ENCODE results near the gene ARID1B. TPM values are rescaled to one million over a fixed set of nuclear protein-coding genes. Genes with fewer than 3 reads are reported as not detected.

Gene ARID1B
- total RNA-seq, 4 donors from 2014 or later: 87.1 to 194 (median 115) TPM

DNA sequence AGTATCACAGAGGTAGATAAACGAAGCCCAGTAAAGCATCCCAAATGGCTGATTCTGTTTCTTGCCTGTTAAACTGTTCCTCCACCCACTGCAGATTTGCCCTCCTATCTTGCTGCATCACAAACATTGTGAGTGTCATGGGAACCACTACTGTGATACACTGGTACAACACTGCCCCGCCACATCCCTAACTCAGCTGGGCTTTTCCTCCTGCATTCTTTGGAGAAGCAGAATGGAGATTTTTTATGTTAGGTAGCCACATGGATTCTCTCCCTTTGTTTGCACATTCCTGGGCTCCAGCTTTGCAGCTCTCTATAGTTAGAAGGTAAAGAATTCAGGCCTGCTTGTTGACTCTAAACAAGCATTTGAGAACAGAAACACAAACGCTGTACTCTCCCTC is 312.1 kb downstream of the ARID1B start:
- no peak for DNase-seq
- TF ChIP-seq, protein P1, sequence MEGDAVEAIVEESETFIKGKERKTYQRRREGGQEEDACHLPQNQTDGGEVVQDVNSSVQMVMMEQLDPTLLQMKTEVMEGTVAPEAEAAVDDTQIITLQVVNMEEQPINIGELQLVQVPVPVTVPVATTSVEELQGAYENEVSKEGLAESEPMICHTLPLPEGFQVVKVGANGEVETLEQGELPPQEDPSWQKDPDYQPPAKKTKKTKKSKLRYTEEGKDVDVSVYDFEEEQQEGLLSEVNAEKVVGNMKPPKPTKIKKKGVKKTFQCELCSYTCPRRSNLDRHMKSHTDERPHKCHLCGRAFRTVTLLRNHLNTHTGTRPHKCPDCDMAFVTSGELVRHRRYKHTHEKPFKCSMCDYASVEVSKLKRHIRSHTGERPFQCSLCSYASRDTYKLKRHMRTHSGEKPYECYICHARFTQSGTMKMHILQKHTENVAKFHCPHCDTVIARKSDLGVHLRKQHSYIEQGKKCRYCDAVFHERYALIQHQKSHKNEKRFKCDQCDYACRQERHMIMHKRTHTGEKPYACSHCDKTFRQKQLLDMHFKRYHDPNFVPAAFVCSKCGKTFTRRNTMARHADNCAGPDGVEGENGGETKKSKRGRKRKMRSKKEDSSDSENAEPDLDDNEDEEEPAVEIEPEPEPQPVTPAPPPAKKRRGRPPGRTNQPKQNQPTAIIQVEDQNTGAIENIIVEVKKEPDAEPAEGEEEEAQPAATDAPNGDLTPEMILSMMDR (IDR thresholded peaks at IDR 0.05): no peak
- TF ChIP-seq POLR2A (IDR thresholded peaks at IDR 0.05): no peak
- TF ChIP-seq POLR2AphosphoS5 (IDR thresholded peaks at IDR 0.05): no peak
- no peak for TF ChIP-seq EP300 (IDR thresholded peaks at IDR 0.05; ENCODE audit: low read depth)
- in situ Hi-C loops (cut with MboI; ENCODE audit: low pct_ligation_motif_present in 1 of 4, low pct_unique_long_range_greater_than_20kb in 1 of 4, low sequenced_read_pairs in 3 of 4) (no loop called here), intact Hi-C loops (cut with DNase I; ENCODE audit: low total_unique reads) (no loop called here)
- peaks cover 0 to 4% (median 0%) of the 10 kb centered on the region in 4 donors for H3K4me1 ChIP-seq
- H3K36me3 ChIP-seq: peaks cover 0 to 7% (median 0%) of the 10 kb centered on the region in 4 donors
- H3K9me3 ChIP-seq: no peaks in the 10 kb centered on the region
- no peaks in the 10 kb centered on the region for H3K27me3 ChIP-seq
- no peak overlapping the region for H3K4me3 ChIP-seq
- H3K27ac ChIP-seq: no peak overlapping the region
- WGBS, 2 donors (ENCODE audit: low coverage in 1 of 2): 64 to 83% methylated on average over 3 of the region's 3 CpGs

- no peaks in the 10 kb centered on the region for H3K9me3 ChIP-seq
- H3K27ac ChIP-seq: no peak overlapping the region
- H3K27me3 ChIP-seq: no peaks in the 10 kb centered on the region
- TF ChIP-seq EP300 (IDR thresholded peaks at IDR 0.05; ENCODE audit: low read depth): no peak
- TF ChIP-seq, protein P1 (IDR thresholded peaks at IDR 0.05): no peak
- TF ChIP-seq POLR2AphosphoS5 (IDR thresholded peaks at IDR 0.05): no peak
- no peak for TF ChIP-seq POLR2A (IDR thresholded peaks at IDR 0.05)
- DNase-seq: no peak
- peaks cover 0 to 4% (median 0%) of the 10 kb centered on the region in 4 donors for H3K4me1 ChIP-seq
- H3K36me3 ChIP-seq: peaks cover 0 to 7% (median 0%) of the 10 kb centered on the region in 4 donors
- H3K4me3 ChIP-seq: no peak overlapping the region
- in situ Hi-C loops (cut with MboI; ENCODE audit: low pct_ligation_motif_present in 1 of 4, low pct_unique_long_range_greater_than_20kb in 1 of 4, low sequenced_read_pairs in 3 of 4): no loop called here
- intact Hi-C loops (cut with DNase I; ENCODE audit: low total_unique reads): no loop called here
- WGBS, 2 donors (ENCODE audit: low coverage in 1 of 2): 73 to 82% methylated on average over 7 to 9 of the region's 9 CpGs
Observed at GRCh38 chr6:157089851-157090250, 312.7 kb downstream of the ARID1B start.

DNA sequence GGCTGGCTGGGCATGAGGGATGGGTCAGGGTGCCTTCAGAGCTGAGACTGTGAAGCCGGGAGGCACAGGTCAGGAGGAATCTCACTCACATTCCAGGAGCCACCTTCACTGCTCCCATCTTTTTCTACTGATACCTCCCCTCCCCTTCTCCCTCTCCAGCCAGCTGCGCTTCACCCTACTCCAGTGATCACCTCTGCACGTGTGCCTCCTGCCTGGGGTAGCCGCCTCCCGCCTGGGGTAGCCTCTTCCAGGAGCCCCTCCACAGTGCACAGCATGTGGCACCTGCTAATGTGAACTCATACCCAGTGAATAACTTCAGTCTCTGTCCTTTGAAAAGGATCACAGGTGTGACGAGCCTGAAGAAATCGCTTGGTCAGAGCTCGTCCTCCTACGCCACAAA is 313.6 kb downstream of the ARID1B start:
- WGBS, 2 donors (ENCODE audit: low coverage in 1 of 2): 94 to 100% methylated on average over 2 to 9 of the region's 9 CpGs
- intact Hi-C loops (cut with DNase I; ENCODE audit: low total_unique reads): no loop called here
- H3K4me3 ChIP-seq: no peak overlapping the region

GRCh38 chr6:157091243-157091642 is 314.1 kb downstream of the ARID1B start:
- Histone ChIP-seq H3K4me3 (no peak overlapping the region), H3K4me1 (peaks cover 0 to 4% (median 0%) of the 10 kb centered on the region in 4 donors), H3K27ac (no peak overlapping the region), H3K36me3 (no peaks in the 10 kb centered on the region), H3K9me3 (no peaks in the 10 kb centered on the region), H3K27me3 (no peaks in the 10 kb centered on the region)
- WGBS, 2 donors (ENCODE audit: low coverage in 1 of 2): 87 to 92% methylated on average over 2 of the region's 2 CpGs
- in situ Hi-C loops (cut with MboI; ENCODE audit: low pct_ligation_motif_present in 1 of 4, low pct_unique_long_range_greater_than_20kb in 1 of 4, low sequenced_read_pairs in 3 of 4): no loop called here
- intact Hi-C loops (cut with DNase I; ENCODE audit: low total_unique reads): no loop called here
- no peak for DNase-seq
- TF ChIP-seq EP300 (IDR thresholded peaks at IDR 0.05; ENCODE audit: low read depth): no peak
- TF ChIP-seq POLR2AphosphoS5 (IDR thresholded peaks at IDR 0.05): no peak
- TF ChIP-seq, protein P1 (IDR thresholded peaks at IDR 0.05): no peak
- no peak for TF ChIP-seq POLR2A (IDR thresholded peaks at IDR 0.05)

More for the DNA sequence above, 313.6 kb downstream of the ARID1B start:
- no peaks in the 10 kb centered on the region for H3K9me3 ChIP-seq
- no peaks in the 10 kb centered on the region for H3K36me3 ChIP-seq
- no peak overlapping the region for H3K27ac ChIP-seq
- no peaks in the 10 kb centered on the region for H3K27me3 ChIP-seq
- no peak for TF ChIP-seq EP300 (IDR thresholded peaks at IDR 0.05; ENCODE audit: low read depth)
- no peak for TF ChIP-seq POLR2AphosphoS5 (IDR thresholded peaks at IDR 0.05)
- TF ChIP-seq, protein P1 (IDR thresholded peaks at IDR 0.05): no peak
- peaks cover 0 to 4% (median 0%) of the 10 kb centered on the region in 4 donors for H3K4me1 ChIP-seq
- in situ Hi-C loops (cut with MboI; ENCODE audit: low pct_ligation_motif_present in 1 of 4, low pct_unique_long_range_greater_than_20kb in 1 of 4, low sequenced_read_pairs in 3 of 4): no loop called here
- DNase-seq: no peak

Measured in transverse colon (tissue), 4 donors.